Stomach (tissue), 9 donors: ENCODE results near the gene ADAM22. TPM values are rescaled to one million over a fixed set of nuclear protein-coding genes. Genes with fewer than 3 reads are reported as not detected.
A peak's percentile ranks its signal among the peaks of the same experiment; 100 is the strongest.

Source experiments
- DNase-seq, 2 donors: peaks; one replicate each; pipeline versions ENCODE4 v3.0.0 to v3.0.0-alpha.2; 2013 to 2019
- H3K27ac ChIP-seq, 5 donors: fragments of 200-600 bp in 4 of 5; sonication (generic) in 4 of 5; one replicate each; pipeline ENCODE4 v1.5.1; 2013 to 2019; ENCODE audit warnings: mild to moderate bottlenecking in 1 of 5, moderate library complexity in 1 of 5
- H3K27me3 ChIP-seq, 3 donors: fragments of 200-600 bp; sonication (generic); one replicate each; pipeline ENCODE4 v1.5.1; 2017 to 2019; ENCODE audit warnings: mixed run types in 1 of 3
- H3K36me3 ChIP-seq, 4 donors: fragments of 200-600 bp; sonication (generic); 1 replicate in 3 of 4; 2 replicates in 1 of 4; pipeline ENCODE4 v1.5.1; 2016 to 2019
- H3K4me1 ChIP-seq, 4 donors: fragments of 200-600 bp; sonication (generic); one replicate each; pipeline ENCODE4 v1.5.1; 2016 to 2019
- H3K4me3 ChIP-seq, 4 donors: fragments of 200-600 bp; sonication (generic) in 3 of 4; one replicate each; pipeline ENCODE4 v1.5.1; 2016 to 2019; ENCODE audit warnings: mild to moderate bottlenecking in 1 of 4
- H3K9me3 ChIP-seq, 4 donors: fragments of 200-600 bp; sonication (generic); one replicate each; pipeline ENCODE4 v1.5.1; 2016 to 2019
- CTCF ChIP-seq, 7 experiments: fragments of 450-650 bp in 4 of 7; fragments of 200-600 bp in 3 of 7; sonication (generic) in 3 of 7; IDR thresholded peaks; one replicate each; pipeline ENCODE4 v1.5.1; 2016 to 2019; ENCODE audit warnings: antibody characterized with exemption in 7 of 7, control low read depth in 2 of 7, mild to moderate bottlenecking in 1 of 7
- EP300 ChIP-seq: sonication (generic); formaldehyde crosslinking; IDR thresholded peaks from one replicate; pipeline ENCODE4 v1.6.1; 2017; ENCODE audit warnings: antibody characterized with exemption
- POLR2A ChIP-seq, 4 donors: fragments of 450-650 bp; IDR thresholded peaks; one replicate each; pipeline ENCODE4 v1.6.1; 2016; ENCODE audit warnings: antibody characterized with exemption in 4 of 4, control low read depth in 2 of 4, mild to moderate bottlenecking in 1 of 4, moderate library complexity in 1 of 4
- POLR2AphosphoS5 ChIP-seq, 3 donors: sonication (generic); formaldehyde crosslinking; IDR thresholded peaks; one replicate each; pipeline ENCODE4 v1.6.1; 2016; ENCODE audit warnings: antibody characterized with exemption in 3 of 3
- WGBS, 5 donors: extraction: QIAGEN DNeasy Blood & Tissue Kit in 3 of 5; methylation state at CpG; one replicate each; pipeline versions ENCODE4 v1.1.5 to v1.1.7; 2013 to 2018; 5-methylcytosine and 5-hydroxymethylcytosine counted together
- intact Hi-C: fragments of 100-400 bp; cut with DNase I; formaldehyde crosslinking; loops from one replicate; pipeline ENCODE4 v1.15.1; 2023; ENCODE audit warnings: low total_unique reads
- polyA plus RNA-seq, 3 donors: library from polyadenylated mRNA; stranded (reverse); fragments of 200-250 nt; gene quantifications; one replicate each; pipeline ENCODE4 v1.2.3, GENCODE V29; 2013
- total RNA-seq, 5 donors: library from RNA; depleted of rRNA; stranded (reverse); fragments of >200 nt; gene quantifications; one replicate each; pipeline versions ENCODE4 v1.1.0 to v1.2.3, GENCODE V29; 2014 to 2016
- donor health status: healthy with polysubstance abuse.
- donor health status: Bipolar disorder and iron deficiency.
- donor health status: healthy.

ADAM22 gene
- total and polyA plus RNA-seq, 8 donors: 0.06 to 16.8 (median 0.29) TPM; not detected in 1

GRCh38 chr7:88169717-88170320 is 235.8 kb downstream of the ADAM22 start:
- 0 to 15% (median 13%) methylated on average over 1 of the region's 1 CpG for WGBS, 5 donors
- no peaks in the 10 kb centered on the region for H3K9me3 ChIP-seq
- no peaks in the 10 kb centered on the region for H3K4me1 ChIP-seq
- H3K4me3 ChIP-seq: no peak overlapping the region
- H3K36me3 ChIP-seq: no peaks in the 10 kb centered on the region
- TF ChIP-seq CTCF (IDR thresholded peaks at IDR 0.05) (peak in 5 of 7 experiments; percentile 9 to 48 (median 46)), POLR2AphosphoS5 (IDR thresholded peaks at IDR 0.05) (no peak)
- intact Hi-C loops: no loop called here
- no peaks in the 10 kb centered on the region for H3K27me3 ChIP-seq
- DNase-seq: peak in 1 of 2 donors; percentile 51
- H3K27ac ChIP-seq: no peak overlapping the region

DNA sequence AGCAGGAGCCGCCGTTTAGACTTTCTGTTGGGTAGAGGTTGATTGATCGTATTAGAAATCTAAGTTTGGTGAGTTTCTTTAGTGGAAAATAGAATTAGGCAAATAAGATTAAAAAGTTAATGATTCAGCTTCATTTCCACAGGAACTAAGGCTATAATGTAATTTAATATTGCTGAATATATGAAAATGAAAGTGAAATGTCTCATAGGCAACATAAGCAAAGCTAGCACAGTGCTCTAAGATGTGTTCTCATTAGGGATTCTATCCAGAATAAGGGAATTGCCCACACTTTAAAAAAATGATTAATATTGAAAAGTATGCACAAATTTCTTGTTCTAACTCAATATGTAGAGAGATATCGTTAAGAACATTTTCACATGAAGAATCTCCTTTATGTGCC is 238.8 kb downstream of the ADAM22 start:
- TF ChIP-seq POLR2AphosphoS5 (IDR thresholded peaks at IDR 0.05) (no peak), EP300 (no peak), POLR2A (IDR thresholded peaks at IDR 0.05) (no peak), CTCF (IDR thresholded peaks at IDR 0.05) (no peak)
- H3K36me3 ChIP-seq: no peaks in the 10 kb centered on the region
- no peaks in the 10 kb centered on the region for H3K27me3 ChIP-seq
- 92 to 97% (median 96%) methylated on average over 4 of the region's 4 CpGs for WGBS, 5 donors
- H3K4me1 ChIP-seq: no peaks in the 10 kb centered on the region
- no peaks in the 10 kb centered on the region for H3K9me3 ChIP-seq
- no peak overlapping the region for H3K4me3 ChIP-seq
- DNase-seq: no peak
- intact Hi-C loops: no loop called here
- H3K27ac ChIP-seq: no peak overlapping the region

DNA sequence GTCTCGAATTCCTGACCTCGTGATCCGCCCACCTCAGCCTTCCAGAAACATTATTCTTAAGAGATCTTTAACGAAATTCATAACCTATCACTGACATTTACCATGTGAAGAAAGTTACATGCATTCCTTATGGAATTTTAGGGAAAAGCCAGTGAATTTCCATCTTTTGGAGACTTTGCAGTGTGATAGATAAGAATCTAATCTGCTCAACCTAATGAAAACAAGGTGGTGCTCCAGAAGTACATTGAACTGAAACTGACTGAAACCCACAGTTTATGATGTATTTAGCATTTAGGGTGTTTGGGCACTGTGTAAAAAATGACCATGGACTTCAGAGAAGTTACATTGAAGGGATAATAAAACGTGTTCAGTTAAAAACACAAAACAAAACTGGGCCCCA is 242.1 kb downstream of the ADAM22 start:
- 85 to 94% (median 91%) methylated on average over 5 of the region's 5 CpGs for WGBS, 5 donors
- H3K27ac ChIP-seq: no peak overlapping the region
- H3K9me3 ChIP-seq: no peaks in the 10 kb centered on the region
- no peak for TF ChIP-seq POLR2A (IDR thresholded peaks at IDR 0.05)
- no peak for TF ChIP-seq CTCF (IDR thresholded peaks at IDR 0.05)
- no peak for TF ChIP-seq EP300
- no peak for TF ChIP-seq POLR2AphosphoS5 (IDR thresholded peaks at IDR 0.05)
- DNase-seq: no peak
- no peaks in the 10 kb centered on the region for H3K4me1 ChIP-seq
- H3K27me3 ChIP-seq: no peaks in the 10 kb centered on the region
- no peak overlapping the region for H3K4me3 ChIP-seq
- intact Hi-C loops: no loop called here
- H3K36me3 ChIP-seq: no peaks in the 10 kb centered on the region

DNA sequence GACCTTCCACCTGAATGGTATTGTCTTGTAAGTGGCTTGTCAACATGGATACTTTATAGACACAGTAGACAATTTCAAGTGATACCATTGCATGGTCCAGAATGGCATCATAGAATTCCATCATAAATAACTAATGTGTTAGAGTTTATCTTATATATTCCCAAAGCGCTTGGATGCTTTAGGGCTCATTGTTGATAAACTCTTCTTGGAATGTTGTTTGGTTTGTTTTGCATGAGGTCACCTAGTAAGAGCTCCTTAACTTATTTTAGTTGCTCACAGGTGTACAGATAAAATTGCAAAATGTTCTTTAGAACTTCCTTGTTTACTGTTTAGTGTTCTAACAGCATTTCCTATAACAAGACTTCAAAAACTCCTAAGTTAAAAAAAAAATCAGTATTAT is 249.0 kb downstream of the ADAM22 start:
- no peak overlapping the region for H3K4me3 ChIP-seq
- TF ChIP-seq POLR2A (IDR thresholded peaks at IDR 0.05) (no peak), EP300 (no peak), POLR2AphosphoS5 (IDR thresholded peaks at IDR 0.05) (no peak), CTCF (IDR thresholded peaks at IDR 0.05) (no peak)
- no peak for DNase-seq
- H3K27me3 ChIP-seq: no peaks in the 10 kb centered on the region
- H3K36me3 ChIP-seq: no peaks in the 10 kb centered on the region
- no peaks in the 10 kb centered on the region for H3K9me3 ChIP-seq
- H3K4me1 ChIP-seq: no peaks in the 10 kb centered on the region
- H3K27ac ChIP-seq: no peak overlapping the region
- intact Hi-C loops: no loop called here
- 42 to 71% (median 64%) methylated on average over 1 of the region's 1 CpG for WGBS, 5 donors
